HepG2 (cell line): ENCODE measurements around the gene EPHA6. TPM values are rescaled to one million over a fixed set of nuclear protein-coding genes. Genes with fewer than 3 reads are reported as not detected.

Source experiments
- ATAC-seq: fragments of 200-7000 bp; cut with Tn5 transposase; 3 replicates; pipeline ENCODE4 v1.9.1; 2020; ENCODE audit warnings: mild to moderate bottlenecking, moderate library complexity
- BruUV-seq: library from RNA; stranded (reverse); fragments of 400-500 nt; replicated peaks from 2 replicates; lab custom pipeline; 2021; lab: Mats Ljungman, UMichigan
- CTCF ChIA-PET: fragments of 300-600 bp; formaldehyde crosslinking; extraction: SDS; loops from one replicate; lab custom pipeline; 2021; ENCODE audit warnings: low total read pairs, inconsistent platforms, low intra/inter-chr PET ratio; lab: Yijun Ruan, JAX
- POLR2A ChIA-PET: fragments of 350-600 bp; sonication (Branson Sonifier 250); formaldehyde crosslinking; loops from one replicate; lab custom pipeline; 2020; ENCODE audit warnings: antibody characterized with exemption, inconsistent platforms; lab: Yijun Ruan, JAX
- DNase-seq: peaks from one replicate; pipeline ENCODE4 v3.0.0-alpha.2; 2015; ENCODE audit warnings: low spot score
- FAIRE-seq: peaks from 3 replicates; lab custom pipeline; 2011; peaks lifted over from hg19 to GRCh38; lab: Jason Lieb, UNC
- H2AFZ ChIP-seq: one replicate; pipeline ENCODE4 v1.6.1; 2011; ENCODE audit warnings: low read length, inconsistent platforms
- H3K27ac ChIP-seq: fragments of 300-600 bp; 3 replicates; pipeline ENCODE4 v1.8.0; 2011; ENCODE audit warnings: mixed run types, mild to moderate bottlenecking, mixed read lengths, low read length, inconsistent platforms; ENCODE audit not compliant: insufficient read depth; ENCODE audit errors: extremely low read length
- H3K27me3 ChIP-seq, 2 experiments: fragments of 200-600 bp in 1 of 2; 2 replicates in 1 of 2; 3 replicates in 1 of 2; pipeline versions ENCODE4 v1.6.0 to v1.8.0; 2011; ENCODE audit warnings: low read length in 2 of 2, mild to moderate bottlenecking in 2 of 2, moderate library complexity in 2 of 2, inconsistent platforms in 1 of 2; ENCODE audit not compliant: insufficient read depth in 2 of 2, control insufficient read depth in 1 of 2
- H3K36me3 ChIP-seq, 2 experiments: fragments of 200-600 bp in 1 of 2; replicated peaks in 1 of 2; 2 replicates in 1 of 2; 3 replicates in 1 of 2; pipeline versions ENCODE4 v1.5.1 to v1.8.0; 2011; ENCODE audit warnings: low read length in 2 of 2, inconsistent platforms in 1 of 2; ENCODE audit not compliant: insufficient read depth in 2 of 2, control insufficient read depth in 1 of 2
- H3K4me1 ChIP-seq: 2 replicates; pipeline ENCODE4 v1.5.1; 2012; ENCODE audit warnings: low read length, inconsistent platforms; ENCODE audit not compliant: insufficient read depth
- H3K4me2 ChIP-seq: 2 replicates; pipeline ENCODE4 v1.6.0; 2011; ENCODE audit warnings: low read depth, low read length, inconsistent platforms
- H3K4me3 ChIP-seq, 3 experiments: fragments of 200-600 bp in 1 of 3; sonication (generic), shearing (Covaris generic) in 1 of 3; replicated peaks in 1 of 3; 2 replicates each; pipeline ENCODE4 v1.5.1; 2011 to 2016; ENCODE audit warnings: low read length in 3 of 3, inconsistent platforms in 2 of 3, low read depth in 2 of 3, mild to moderate bottlenecking in 2 of 3, control low read depth in 1 of 3, mixed read lengths in 1 of 3; ENCODE audit not compliant: insufficient read depth in 1 of 3
- H3K79me2 ChIP-seq: one replicate; pipeline ENCODE4 v1.6.1; 2011; ENCODE audit warnings: low read length, inconsistent platforms; ENCODE audit not compliant: insufficient read depth
- H3K9ac ChIP-seq: 2 replicates; pipeline ENCODE4 v1.6.0; 2011; ENCODE audit warnings: mild to moderate bottlenecking, low read depth, low read length, inconsistent platforms; ENCODE audit not compliant: insufficient read depth
- H3K9me3 ChIP-seq: 2 replicates; pipeline ENCODE4 v1.5.1; 2012; ENCODE audit warnings: mild to moderate bottlenecking, low read length
- H4K20me1 ChIP-seq: 2 replicates; pipeline ENCODE4 v1.6.0; 2011; ENCODE audit warnings: inconsistent platforms, mild to moderate bottlenecking, low read length, moderate library complexity; ENCODE audit not compliant: insufficient read depth
- AKNA ChIP-seq: sonication (generic); formaldehyde crosslinking; IDR thresholded peaks from 2 replicates; pipeline ENCODE4 v1.4.0; 2020; ENCODE audit warnings: missing genetic modification reagents, borderline replicate concordance
- ATF7 ChIP-seq, 2 experiments: fragments of 450-650 bp in 1 of 2; sonication (generic) in 1 of 2; formaldehyde crosslinking in 1 of 2; IDR thresholded peaks; 2 replicates each; pipeline versions ENCODE4 v1.4.0 to v1.6.1; 2016 to 2020; ENCODE audit warnings: antibody characterized with exemption in 1 of 2, mild to moderate bottlenecking in 1 of 2, missing genetic modification reagents in 1 of 2
- KDM4B ChIP-seq: sonication (generic); formaldehyde crosslinking; IDR thresholded peaks from 2 replicates; pipeline ENCODE4 v1.4.0; 2020; ENCODE audit warnings: missing genetic modification reagents
- MAF1 ChIP-seq: sonication (generic); formaldehyde crosslinking; IDR thresholded peaks from 2 replicates; pipeline ENCODE4 v1.5.0; 2020; ENCODE audit warnings: missing genetic modification reagents, borderline replicate concordance
- MAFG ChIP-seq: sonication (generic); formaldehyde crosslinking; IDR thresholded peaks from 2 replicates; pipeline ENCODE4 v1.5.1; 2020; ENCODE audit warnings: mild to moderate bottlenecking, missing genetic modification reagents
- RNF2 ChIP-seq: fragments of 450-650 bp; conservative IDR thresholded peaks from 2 replicates; pipeline ENCODE4 v1.6.1; 2016; ENCODE audit warnings: low read depth
- SOX13 ChIP-seq, 3 experiments: fragments of 450-650 bp in 1 of 3; sonication (generic) in 1 of 3; formaldehyde crosslinking in 1 of 3; IDR thresholded peaks in 2 of 3; conservative IDR thresholded peaks in 1 of 3; 2 replicates each; pipeline versions ENCODE4 v1.5.0 to v1.6.1; 2016 to 2020; ENCODE audit warnings: antibody characterized with exemption in 1 of 3, mild to moderate bottlenecking in 1 of 3, missing compliant biosample characterization in 1 of 3, missing genetic modification reagents in 1 of 3, moderate library complexity in 1 of 3
- ZNF337 ChIP-seq: sonication (generic); formaldehyde crosslinking; IDR thresholded peaks from 2 replicates; pipeline ENCODE4 v1.5.1; 2020; ENCODE audit warnings: missing genetic modification reagents, low read depth, mild to moderate bottlenecking, borderline replicate concordance
- WGBS: methylation state at CpG from one replicate; pipeline ENCODE4 v1.1.6; 2017; ENCODE audit warnings: low lambda C conversion rate; 5-methylcytosine and 5-hydroxymethylcytosine counted together
- in situ Hi-C: cut with HindIII; loops from 2 replicates; pipeline ENCODE4 v1.10.0; 2017; ENCODE audit warnings: low pct_unique_long_range_greater_than_20kb; ENCODE audit not compliant: extremely low pct_ligation_motif_present
- intact Hi-C: fragments of 100-400 bp; cut with micrococcal nuclease; formaldehyde crosslinking; loops from one replicate; pipeline ENCODE4 v1.10.0; 2022; ENCODE audit not compliant: unreplicated experiment
- polyA plus RNA-seq, 8 experiments: library from polyadenylated mRNA; depleted of rRNA in 3 of 8; stranded (reverse) in 7 of 8; unstranded in 1 of 8; fragments of >200 nt; fragmentation: Illumina TruSeq in 4 of 8; extraction: Trizol in 4 of 8; gene quantifications; 2 replicates each; pipeline versions ENCODE4 v1.2.1 to v1.2.3, GENCODE V29; 2011 to 2016; ENCODE audit warnings: low read depth in 4 of 8, missing spikeins in 1 of 8, mixed read lengths in 1 of 8; ENCODE audit not compliant: insufficient read depth in 1 of 8
- total RNA-seq, 5 experiments: library from RNA; depleted of rRNA; stranded (reverse); fragments of >200 nt; fragmentation: Illumina TruSeq; extraction: Trizol; gene quantifications; 2 replicates each; pipeline ENCODE4 v1.2.3, GENCODE V29; 2016; ENCODE audit warnings: low read depth in 1 of 5

EPHA6 gene
- total and polyA plus RNA-seq, 2 of the 13 experiments (the other 11 are each of a cell fraction or from before 2014, with no cell fraction given): not detected

- TF ChIP-seq MAFG: no peak
- no peak for TF ChIP-seq ZNF337 (CRISPR knock-in tag)
Observed at GRCh38 chr3:96900566-96900965, 86.2 kb downstream of the EPHA6 start (continued).

GRCh38 chr3:96915445-96915844, 101.1 kb downstream of the EPHA6 start:
- no peak for ATAC-seq
- in situ Hi-C loops: no loop called here
- 1% methylated on average over 2 of the region's 2 CpGs for WGBS
- Histone ChIP-seq H2AFZ (no peak overlapping the region), H3K4me2 (no peak overlapping the region)
- TF ChIP-seq AKNA (CRISPR knock-in tag): no peak
- TF ChIP-seq ATF7 (IDR thresholded peaks at IDR 0.05): no peak
- no peak for TF ChIP-seq ATF7 (CRISPR knock-in tag; IDR thresholded peaks at IDR 0.05)
- no peak for TF ChIP-seq KDM4B (CRISPR knock-in tag)
- TF ChIP-seq SOX13 (IDR thresholded peaks at IDR 0.05): no peak
- no peak for TF ChIP-seq SOX13 (CRISPR knock-in tag; conservative IDR thresholded peaks at IDR 0.05 in 1 of 2, IDR thresholded peaks at IDR 0.05 in 1 of 2)
- TF ChIP-seq RNF2: no peak
- TF ChIP-seq MAF1 (CRISPR knock-in tag): no peak
- TF ChIP-seq, all 625 proteins: peak for 0
- DNase-seq (no peak), FAIRE-seq (no peak)
- Histone ChIP-seq H3K4me1 (no peaks in the 10 kb centered on the region), H4K20me1 (no peaks in the 10 kb centered on the region), H3K27ac (no peak overlapping the region), H3K27me3 (no peaks in the 10 kb centered on the region), H3K9ac (no peak overlapping the region), H3K36me3 (no peaks in the 10 kb centered on the region), H3K9me3 (no peaks in the 10 kb centered on the region), H3K79me2 (no peaks in the 10 kb centered on the region), H3K4me3 (no peak overlapping the region)
- no TSS peak for BruUV-seq
- CTCF ChIA-PET: no interaction called here
- intact Hi-C loops: no loop called here
- POLR2A ChIA-PET: no interaction called here
